Measurements from ENCODE around the gene TPRN.

- TF ChIP-seq CTCF (conservative IDR thresholded peaks at IDR 0.05; ENCODE audit: low read depth in 2 of 2) = no peak
- no peak for TF ChIP-seq EZH2phosphoT487 (IDR thresholded peaks at IDR 0.05; ENCODE audit: unreplicated experiment)
- TF ChIP-seq NANOG (IDR thresholded peaks at IDR 0.05; ENCODE audit: borderline replicate concordance) = no peak
- no peak for TF ChIP-seq EZH2 (IDR thresholded peaks at IDR 0.05; ENCODE audit: low read depth, unreplicated experiment)
- TF ChIP-seq POLR2AphosphoS5 (IDR thresholded peaks at IDR 0.05; ENCODE audit: low read depth) = no peak
- no peak for TF ChIP-seq JUNB (IDR thresholded peaks at IDR 0.05; ENCODE audit: unreplicated experiment)
- TF ChIP-seq REST (IDR thresholded peaks at IDR 0.05; ENCODE audit: unreplicated experiment) = no peak
- TF ChIP-seq CREB1 (CRISPR knock-in tag; IDR thresholded peaks at IDR 0.05; ENCODE audit: low read depth) = no peak
- TF ChIP-seq ETS1 (IDR thresholded peaks at IDR 0.05) = no peak
- no peak for TF ChIP-seq STAT1 (IDR thresholded peaks at IDR 0.05; ENCODE audit: unreplicated experiment)
- TF ChIP-seq ZNF114 (CRISPR knock-in tag; IDR thresholded peaks at IDR 0.05) = no peak
- TF ChIP-seq ZNF462 (CRISPR knock-in tag; IDR thresholded peaks at IDR 0.05) = no peak
These were observed 45.2 kb upstream of the TPRN start for GRCh38 chr9:137245450-137246421.

Data from GM23338 (cell line).